ENCODE measurements around the gene CDK5R2. TPM values are rescaled to one million over a fixed set of nuclear protein-coding genes. Genes with fewer than 3 reads are reported as not detected.
A peak's percentile ranks its signal among the peaks of the same experiment; 100 is the strongest.

Gene CDK5R2
- total RNA-seq, 1 donor from 2014 or later = 0.75 TPM

DNA sequence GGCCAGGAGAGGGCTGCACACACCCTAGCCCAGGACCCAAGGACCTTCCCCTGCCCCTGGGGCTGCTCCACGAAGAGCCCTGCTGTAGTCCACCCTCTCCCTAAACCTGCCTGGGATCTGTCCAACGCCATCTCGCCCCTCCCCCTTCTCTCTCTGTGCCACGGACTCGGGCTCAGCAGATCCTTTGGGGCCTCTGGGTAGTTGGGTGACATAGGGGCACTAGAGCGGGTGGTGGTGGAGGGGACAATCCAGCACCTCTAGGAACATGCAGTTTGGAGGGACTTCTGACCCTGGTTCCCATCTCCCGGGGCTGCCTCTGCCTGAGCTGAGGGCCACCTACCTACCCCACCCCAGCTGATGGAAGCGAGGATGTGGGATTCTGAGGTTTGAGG lies 41.1 kb downstream of the CDK5R2 start:
- no peak overlapping the region for H3K27ac Mint-ChIP-seq (ENCODE audit: unreplicated experiment)
- Histone ChIP-seq H3K4me2 (ENCODE audit: low read length) (no peak overlapping the region), H3K27me3 (ENCODE audit: insufficient read depth, low read length) (peaks cover 77% of the 10 kb centered on the region), H3K9me3 (ENCODE audit: insufficient read depth, low read depth, low read length) (no peaks in the 10 kb centered on the region), H3K4me1 (ENCODE audit: insufficient read depth, low read length) (no peaks in the 10 kb centered on the region), H2AFZ (ENCODE audit: low read depth, low read length) (no peak overlapping the region), H3K36me3 (ENCODE audit: insufficient read depth, low read length) (no peaks in the 10 kb centered on the region), H4K20me1 (ENCODE audit: insufficient read depth, low read length) (no peaks in the 10 kb centered on the region), H3K9ac (ENCODE audit: low read length) (no peak overlapping the region), H3K79me2 (ENCODE audit: insufficient read depth, low read length) (no peaks in the 10 kb centered on the region), H3K4me3 (ENCODE audit: insufficient read depth, low read depth, low read length) (no peak overlapping the region), H3K27ac (ENCODE audit: low read depth, low read length) (no peak overlapping the region)
- H3K9me3 Mint-ChIP-seq (ENCODE audit: unreplicated experiment) = peaks cover 7% of the 10 kb centered on the region
- TF ChIP-seq EZH2 (IDR thresholded peaks at IDR 0.05; ENCODE audit: insufficient read depth, low read length) = no peak
- TF ChIP-seq CTCF (IDR thresholded peaks at IDR 0.05; ENCODE audit: insufficient read depth, low read depth, low read length) = no peak
- no peaks in the 10 kb centered on the region for H3K36me3 Mint-ChIP-seq (ENCODE audit: low read depth, unreplicated experiment)
- DNase-seq (ENCODE audit: low read depth) (no peak), FAIRE-seq (no peak)
- peaks cover 78% of the 10 kb centered on the region for H3K27me3 Mint-ChIP-seq (ENCODE audit: low read depth, unreplicated experiment)
- peaks cover 7% of the 10 kb centered on the region for H3K4me1 Mint-ChIP-seq (ENCODE audit: low read depth, unreplicated experiment)
- H3K4me3 Mint-ChIP-seq (ENCODE audit: unreplicated experiment) = no peak overlapping the region

DNA sequence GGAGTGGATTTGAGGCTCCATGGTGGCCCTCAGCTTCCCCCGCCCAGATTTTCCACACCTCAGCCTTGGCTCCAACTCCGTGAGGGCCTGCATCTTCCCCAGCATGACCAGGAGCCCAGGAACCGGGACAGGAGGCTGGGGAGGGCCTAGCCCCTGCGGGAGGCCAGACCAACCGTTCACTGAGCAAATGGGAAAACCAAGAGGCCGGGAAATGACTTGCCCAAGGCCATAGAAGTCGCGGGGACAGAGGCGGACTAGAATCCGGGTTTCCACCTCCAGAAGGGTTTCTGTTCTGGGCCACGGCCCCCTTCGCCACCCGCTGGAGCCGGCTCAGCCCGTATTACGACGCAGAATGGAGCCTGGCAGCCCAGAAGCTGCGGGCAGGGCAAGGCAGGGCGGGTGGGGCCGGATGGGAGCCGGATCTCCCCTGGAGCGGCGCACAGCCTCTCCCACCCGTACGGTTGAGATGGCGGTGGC lies 41.7 kb downstream of the CDK5R2 start:
- Mint-ChIP-seq H3K27ac (ENCODE audit: unreplicated experiment) (no peak overlapping the region), H3K4me1 (ENCODE audit: low read depth, unreplicated experiment) (peaks cover 7% of the 10 kb centered on the region), H3K36me3 (ENCODE audit: low read depth, unreplicated experiment) (no peaks in the 10 kb centered on the region), H3K4me3 (ENCODE audit: unreplicated experiment) (no peak overlapping the region), H3K27me3 (ENCODE audit: low read depth, unreplicated experiment) (peaks cover 78% of the 10 kb centered on the region), H3K9me3 (ENCODE audit: unreplicated experiment) (peaks cover 7% of the 10 kb centered on the region)
- no peak overlapping the region for H3K4me3 ChIP-seq (ENCODE audit: insufficient read depth, low read depth, low read length)
- H3K27ac ChIP-seq (ENCODE audit: low read depth, low read length) = no peak overlapping the region
- H3K79me2 ChIP-seq (ENCODE audit: insufficient read depth, low read length) = no peaks in the 10 kb centered on the region
- DNase-seq (ENCODE audit: low read depth) = no peak
- FAIRE-seq = no peak
- H3K27me3 ChIP-seq (ENCODE audit: insufficient read depth, low read length) = peaks cover 77% of the 10 kb centered on the region
- no peak overlapping the region for H3K9ac ChIP-seq (ENCODE audit: low read length)
- H3K4me2 ChIP-seq (ENCODE audit: low read length) = no peak overlapping the region
- H3K4me1 ChIP-seq (ENCODE audit: insufficient read depth, low read length) = no peaks in the 10 kb centered on the region
- no peak overlapping the region for H2AFZ ChIP-seq (ENCODE audit: low read depth, low read length)
- no peaks in the 10 kb centered on the region for H4K20me1 ChIP-seq (ENCODE audit: insufficient read depth, low read length)
- H3K9me3 ChIP-seq (ENCODE audit: insufficient read depth, low read depth, low read length) = no peaks in the 10 kb centered on the region
- no peaks in the 10 kb centered on the region for H3K36me3 ChIP-seq (ENCODE audit: insufficient read depth, low read length)
- TF ChIP-seq EZH2 (IDR thresholded peaks at IDR 0.05; ENCODE audit: insufficient read depth, low read length) = no peak
- TF ChIP-seq CTCF (IDR thresholded peaks at IDR 0.05; ENCODE audit: insufficient read depth, low read depth, low read length) = no peak

DNA sequence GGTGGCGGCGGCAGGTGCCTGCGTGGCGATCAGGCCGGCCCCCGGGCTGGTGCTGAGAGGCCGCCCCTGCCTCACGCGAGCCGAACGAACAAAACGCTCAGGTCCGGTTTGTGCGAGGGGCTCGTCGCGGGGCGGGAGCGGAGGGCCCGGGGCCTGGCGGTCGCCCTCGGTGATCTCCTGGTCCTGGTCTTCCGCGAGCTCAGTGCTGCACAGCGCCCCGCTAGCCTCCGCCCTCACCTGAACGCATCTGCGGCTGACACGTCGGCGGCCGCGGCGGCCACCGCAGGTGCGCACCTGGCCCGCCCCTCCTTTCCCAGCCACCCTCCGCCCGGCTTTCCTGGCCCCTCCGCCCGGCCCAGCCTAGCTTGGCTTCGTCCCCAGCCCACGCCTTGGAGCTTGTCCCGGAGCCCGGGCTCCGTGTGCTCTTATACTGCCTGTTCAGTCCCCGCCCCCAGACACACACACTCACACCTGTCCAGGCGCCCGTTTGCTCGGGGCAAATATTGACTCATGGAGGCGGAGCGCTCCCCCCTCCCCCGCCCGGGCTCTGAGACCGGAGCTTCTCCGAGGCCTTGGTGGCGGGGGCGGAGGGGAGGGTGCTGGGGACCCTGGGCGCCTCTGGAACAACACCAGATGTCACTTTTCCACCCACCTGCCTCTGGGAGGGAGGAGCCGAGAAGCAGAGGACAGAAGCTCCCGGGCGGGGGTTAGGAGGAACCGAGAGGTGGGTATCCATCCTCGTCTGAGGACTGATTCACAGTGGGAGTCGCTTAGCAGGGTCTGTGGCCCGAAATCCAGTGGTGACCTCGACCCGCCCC lies 42.3 kb downstream of the CDK5R2 start:
- peaks cover 75% of the 10 kb centered on the region for H3K27me3 ChIP-seq (ENCODE audit: insufficient read depth, low read length)
- Mint-ChIP-seq H3K4me1 (ENCODE audit: low read depth, unreplicated experiment) (peaks cover 7% of the 10 kb centered on the region), H3K27me3 (ENCODE audit: low read depth, unreplicated experiment) (peaks cover 77% of the 10 kb centered on the region), H3K4me3 (ENCODE audit: unreplicated experiment) (no peak overlapping the region), H3K27ac (ENCODE audit: unreplicated experiment) (no peak overlapping the region), H3K9me3 (ENCODE audit: unreplicated experiment) (peaks cover 7% of the 10 kb centered on the region), H3K36me3 (ENCODE audit: low read depth, unreplicated experiment) (no peaks in the 10 kb centered on the region)
- H3K9me3 ChIP-seq (ENCODE audit: insufficient read depth, low read depth, low read length) = no peaks in the 10 kb centered on the region
- no peaks in the 10 kb centered on the region for H3K79me2 ChIP-seq (ENCODE audit: insufficient read depth, low read length)
- FAIRE-seq (no peak), DNase-seq (ENCODE audit: low read depth) (no peak)
- no peaks in the 10 kb centered on the region for H4K20me1 ChIP-seq (ENCODE audit: insufficient read depth, low read length)
- H2AFZ ChIP-seq (ENCODE audit: low read depth, low read length) = no peak overlapping the region
- H3K4me3 ChIP-seq (ENCODE audit: insufficient read depth, low read depth, low read length) = no peak overlapping the region
- no peaks in the 10 kb centered on the region for H3K4me1 ChIP-seq (ENCODE audit: insufficient read depth, low read length)
- H3K36me3 ChIP-seq (ENCODE audit: insufficient read depth, low read length) = no peaks in the 10 kb centered on the region
- H3K4me2 ChIP-seq (ENCODE audit: low read length) = no peak overlapping the region
- H3K27ac ChIP-seq (ENCODE audit: low read depth, low read length) = no peak overlapping the region
- TF ChIP-seq CTCF (IDR thresholded peaks at IDR 0.05; ENCODE audit: insufficient read depth, low read depth, low read length) (no peak), EZH2 (IDR thresholded peaks at IDR 0.05; ENCODE audit: insufficient read depth, low read length) (peak; percentile 69)
- H3K9ac ChIP-seq (ENCODE audit: low read length) = no peak overlapping the region
